Measurements from ENCODE around the gene SLC24A3. TPM values are rescaled to one million over a fixed set of nuclear protein-coding genes. Genes with fewer than 3 reads are reported as not detected.

The SLC24A3 gene
- total and polyA plus RNA-seq, 11 donors: 0.26 to 3.9 (median 0.77) TPM

GRCh38 chr20:19562426-19562825, 350.0 kb downstream of the SLC24A3 start:
- H3K9me3 ChIP-seq: no peaks in the 10 kb centered on the region
- no peaks in the 10 kb centered on the region for H3K36me3 ChIP-seq
- intact Hi-C loops (cut with DNase I): no loop called here
- no peaks in the 10 kb centered on the region for H3K27me3 ChIP-seq
- no peak for ATAC-seq
- H3K4me1 ChIP-seq: peaks cover 0 to 6% (median 0%) of the 10 kb centered on the region in 12 donors
- no peak overlapping the region for H3K27ac ChIP-seq
- no peak overlapping the region for H3K4me3 ChIP-seq
- WGBS, 4 donors: 73 to 89% (median 82%) methylated on average over 4 of the region's 4 CpGs
- DNase-seq: no peak
- no peak for TF ChIP-seq POLR2A (IDR thresholded peaks at IDR 0.05)
- TF ChIP-seq CTCF (IDR thresholded peaks at IDR 0.05): no peak

GRCh38 chr20:19564261-19564660, 351.8 kb downstream of the SLC24A3 start:
- Histone ChIP-seq H3K9me3 (no peaks in the 10 kb centered on the region), H3K4me1 (peaks cover 0 to 6% (median 0%) of the 10 kb centered on the region in 12 donors), H3K27ac (no peak overlapping the region), H3K27me3 (no peaks in the 10 kb centered on the region), H3K4me3 (no peak overlapping the region), H3K36me3 (no peaks in the 10 kb centered on the region)
- intact Hi-C loops (cut with DNase I): no loop called here
- ATAC-seq (no peak), DNase-seq (no peak)
- WGBS, 4 donors: 92 to 95% (median 94%) methylated on average over 3 of the region's 3 CpGs
- TF ChIP-seq CTCF (IDR thresholded peaks at IDR 0.05): no peak
- TF ChIP-seq POLR2A (IDR thresholded peaks at IDR 0.05): no peak

- no peaks in the 10 kb centered on the region for H3K36me3 ChIP-seq
- no peak for ATAC-seq
Observed at GRCh38 chr20:19565736-19566135, 353.3 kb downstream of the SLC24A3 start.

More at GRCh38 chr20:19565736-19566135, 353.3 kb downstream of the SLC24A3 start:
- H3K27ac ChIP-seq: no peak overlapping the region
- H3K27me3 ChIP-seq: no peaks in the 10 kb centered on the region
- intact Hi-C loops (cut with DNase I): no loop called here
- TF ChIP-seq POLR2A (IDR thresholded peaks at IDR 0.05): no peak
- TF ChIP-seq CTCF (IDR thresholded peaks at IDR 0.05): no peak
- DNase-seq: no peak
- H3K4me1 ChIP-seq: peaks cover 0 to 4% (median 0%) of the 10 kb centered on the region in 12 donors
- 58 to 73% (median 64%) methylated on average over 2 of the region's 2 CpGs for WGBS, 4 donors
- H3K9me3 ChIP-seq: peaks cover 0 to 10% (median 0%) of the 10 kb centered on the region in 12 donors
- no peak overlapping the region for H3K4me3 ChIP-seq

Data from heart left ventricle (tissue), 16 donors.